Hepatocyte (in vitro differentiated cells): Measurements from ENCODE around the gene DOCK3. TPM values are rescaled to one million over a fixed set of nuclear protein-coding genes. Genes with fewer than 3 reads are reported as not detected.
"Not testable (repeated sequence)": the region's sequence is repeated elsewhere in the genome, so short reads cannot be mapped to it uniquely, and the experiment has no call there.

ENCODE experiments used
- DNase-seq: peaks from one replicate; pipeline ENCODE4 v3.0.0-alpha.2; 2016; ENCODE audit warnings: low spot score
- H2AFZ ChIP-seq: fragments of 200-600 bp; sonication (generic); 2 replicates; pipeline ENCODE4 v1.6.0; 2016; ENCODE audit warnings: antibody characterized with exemption, mild to moderate bottlenecking
- H3K27ac ChIP-seq: fragments of 200-600 bp; sonication (generic); 2 replicates; pipeline ENCODE4 v1.5.1; 2016; ENCODE audit warnings: mild to moderate bottlenecking
- H3K27me3 ChIP-seq: fragments of 200-600 bp; sonication (generic); 2 replicates; pipeline ENCODE4 v1.6.1; 2016
- H3K36me3 ChIP-seq: fragments of 200-600 bp; sonication (generic); replicated peaks from 2 replicates; pipeline ENCODE4 v1.5.1; 2016; ENCODE audit warnings: low read depth; ENCODE audit not compliant: insufficient read depth
- H3K4me1 ChIP-seq: fragments of 200-600 bp; sonication (generic); 2 replicates; pipeline ENCODE4 v1.5.1; 2016; ENCODE audit warnings: mild to moderate bottlenecking, moderate library complexity; ENCODE audit not compliant: insufficient read depth
- H3K4me2 ChIP-seq: fragments of 200-600 bp; sonication (generic); 2 replicates; pipeline ENCODE4 v1.6.0; 2016
- H3K4me3 ChIP-seq: fragments of 200-600 bp; sonication (generic); 2 replicates; pipeline ENCODE4 v1.5.1; 2016; ENCODE audit warnings: mild to moderate bottlenecking
- H3K79me2 ChIP-seq: fragments of 200-600 bp; sonication (generic); 2 replicates; pipeline ENCODE4 v1.6.0; 2017; ENCODE audit warnings: mild to moderate bottlenecking
- H3K9me2 ChIP-seq: fragments of 200-600 bp; sonication (generic); replicated peaks from 2 replicates; pipeline ENCODE4 v1.6.0; 2017; ENCODE audit warnings: mild to moderate bottlenecking; ENCODE audit not compliant: insufficient read depth
- H3K9me3 ChIP-seq: fragments of 200-600 bp; sonication (generic); 2 replicates; pipeline ENCODE4 v1.5.1; 2016; ENCODE audit warnings: low read depth, mild to moderate bottlenecking
- H4K20me1 ChIP-seq: fragments of 200-600 bp; sonication (generic); 2 replicates; pipeline ENCODE4 v1.6.0; 2016; ENCODE audit warnings: mild to moderate bottlenecking; ENCODE audit not compliant: insufficient read depth, poor library complexity, severe bottlenecking
- CTCF ChIP-seq: fragments of 200-600 bp; sonication (generic); IDR thresholded peaks from 2 replicates; pipeline ENCODE4 v1.5.1; 2016; ENCODE audit warnings: antibody characterized with exemption, mild to moderate bottlenecking; ENCODE audit not compliant: poor library complexity
- EZH2 ChIP-seq: fragments of 200-600 bp; sonication (generic); IDR thresholded peaks from 2 replicates; pipeline ENCODE4 v1.6.1; 2016; ENCODE audit warnings: antibody characterized with exemption, mild to moderate bottlenecking, borderline replicate concordance
- EZH2phosphoT487 ChIP-seq: fragments of 200-600 bp; sonication (generic); IDR thresholded peaks from one replicate; pipeline ENCODE4 v1.6.1; 2018; ENCODE audit warnings: antibody characterized with exemption, mild to moderate bottlenecking, low read depth, moderate library complexity; ENCODE audit not compliant: unreplicated experiment, severe bottlenecking
- WGBS: methylation state at CpG from one replicate; pipeline ENCODE4 v1.1.6; 2016; ENCODE audit warnings: low lambda C conversion rate; ENCODE audit errors: missing lambda C conversion rate; 5-methylcytosine and 5-hydroxymethylcytosine counted together
- polyA plus RNA-seq: library from polyadenylated mRNA; unstranded; fragments of >200 nt; fragmentation: Nextera tagmentation; extraction: Ambion mirVana; gene quantifications from 2 replicates; pipeline ENCODE4 v1.2.1, GENCODE V29; 2016
- total RNA-seq: library from RNA; depleted of rRNA; stranded (reverse); fragments of >200 nt; gene quantifications from 2 replicates; pipeline ENCODE4 v1.2.3, GENCODE V29; 2014

Gene DOCK3
- total and polyA plus RNA-seq, 2 experiments from 2014 or later: 0.77 to 1.6 TPM

GRCh38 chr3:50953825-50954414 is 279.2 kb downstream of the DOCK3 start:
- no peaks in the 10 kb centered on the region for H3K79me2 ChIP-seq
- no peak overlapping the region for H3K27ac ChIP-seq
- H3K4me1 ChIP-seq: no peaks in the 10 kb centered on the region
- no peaks in the 10 kb centered on the region for H4K20me1 ChIP-seq
- H3K4me2 ChIP-seq: no peak overlapping the region
- peaks cover 3% of the 10 kb centered on the region for H3K36me3 ChIP-seq
- 76% methylated on average over 5 of the region's 5 CpGs for WGBS
- TF ChIP-seq EZH2: no peak
- no peak for TF ChIP-seq EZH2phosphoT487
- no peak for TF ChIP-seq CTCF
- H3K4me3 ChIP-seq: no peak overlapping the region
- H3K9me2 ChIP-seq: no peaks in the 10 kb centered on the region
- DNase-seq: no peak
- no peaks in the 10 kb centered on the region for H3K27me3 ChIP-seq
- no peak overlapping the region for H2AFZ ChIP-seq
- H3K9me3 ChIP-seq: no peaks in the 10 kb centered on the region

GRCh38 chr3:50961386-50961785 is 286.7 kb downstream of the DOCK3 start:
- H3K36me3 ChIP-seq: no peaks in the 10 kb centered on the region
- no peak overlapping the region for H3K4me2 ChIP-seq
- 97% methylated on average over 1 of the region's 1 CpG for WGBS
- H4K20me1 ChIP-seq: no peaks in the 10 kb centered on the region
- H3K4me3 ChIP-seq: no peak overlapping the region
- H2AFZ ChIP-seq: no peak overlapping the region
- H3K27ac ChIP-seq: no peak overlapping the region
- H3K27me3 ChIP-seq: no peaks in the 10 kb centered on the region
- no peak for DNase-seq
- H3K79me2 ChIP-seq: no peaks in the 10 kb centered on the region
- no peaks in the 10 kb centered on the region for H3K9me2 ChIP-seq
- no peaks in the 10 kb centered on the region for H3K4me1 ChIP-seq
- TF ChIP-seq EZH2 (no peak), CTCF (no peak), EZH2phosphoT487 (no peak)
- no peaks in the 10 kb centered on the region for H3K9me3 ChIP-seq

- no peaks in the 10 kb centered on the region for H3K79me2 ChIP-seq
- H4K20me1 ChIP-seq: no peaks in the 10 kb centered on the region
- H3K27ac ChIP-seq: no peak overlapping the region
- H3K27me3 ChIP-seq: no peaks in the 10 kb centered on the region
- H3K9me2 ChIP-seq: no peaks in the 10 kb centered on the region
- WGBS: 22% methylated on average over 3 of the region's 3 CpGs
- H3K4me2 ChIP-seq: no peak overlapping the region
- peak; percentile 85 for TF ChIP-seq CTCF
- TF ChIP-seq EZH2: no peak
- no peak for TF ChIP-seq EZH2phosphoT487
- H3K4me3 ChIP-seq: no peak overlapping the region
- no peaks in the 10 kb centered on the region for H3K36me3 ChIP-seq
- no peaks in the 10 kb centered on the region for H3K4me1 ChIP-seq
- DNase-seq: peak; percentile 85
- no peak overlapping the region for H2AFZ ChIP-seq
- H3K9me3 ChIP-seq: no peaks in the 10 kb centered on the region
Measured at GRCh38 chr3:50971487-50971924, 296.8 kb downstream of the DOCK3 start.

DNA sequence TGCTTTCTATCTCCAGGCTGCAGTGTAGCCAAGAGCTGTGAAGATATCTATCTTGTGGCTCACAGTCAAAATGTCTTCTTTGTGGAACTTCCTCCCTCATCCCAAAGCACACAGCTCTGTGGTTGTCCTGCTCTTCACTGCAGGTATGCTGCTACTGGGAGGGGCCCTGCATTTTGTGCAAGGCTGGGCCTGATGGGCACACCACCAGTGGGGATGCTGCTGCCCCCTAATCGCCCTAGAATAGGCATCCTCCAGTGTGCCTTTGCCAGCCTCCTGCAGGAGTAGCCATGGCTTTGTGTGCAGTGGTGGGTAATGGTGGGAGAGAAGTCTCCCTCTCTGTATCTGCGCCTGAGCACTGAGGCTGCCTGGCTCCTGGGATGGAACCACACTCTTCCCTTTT is 297.3 kb downstream of the DOCK3 start:
- Histone ChIP-seq H4K20me1 (no peaks in the 10 kb centered on the region), H3K36me3 (no peaks in the 10 kb centered on the region), H3K9me3 (no peaks in the 10 kb centered on the region), H3K4me1 (no peaks in the 10 kb centered on the region), H3K27ac (no peak overlapping the region), H3K9me2 (no peaks in the 10 kb centered on the region), H3K4me2 (no peak overlapping the region), H3K79me2 (no peaks in the 10 kb centered on the region), H3K4me3 (no peak overlapping the region), H2AFZ (no peak overlapping the region), H3K27me3 (no peaks in the 10 kb centered on the region)
- TF ChIP-seq EZH2phosphoT487: no peak
- WGBS: 100% methylated on average over 2 of the region's 2 CpGs
- no peak for DNase-seq

DNA sequence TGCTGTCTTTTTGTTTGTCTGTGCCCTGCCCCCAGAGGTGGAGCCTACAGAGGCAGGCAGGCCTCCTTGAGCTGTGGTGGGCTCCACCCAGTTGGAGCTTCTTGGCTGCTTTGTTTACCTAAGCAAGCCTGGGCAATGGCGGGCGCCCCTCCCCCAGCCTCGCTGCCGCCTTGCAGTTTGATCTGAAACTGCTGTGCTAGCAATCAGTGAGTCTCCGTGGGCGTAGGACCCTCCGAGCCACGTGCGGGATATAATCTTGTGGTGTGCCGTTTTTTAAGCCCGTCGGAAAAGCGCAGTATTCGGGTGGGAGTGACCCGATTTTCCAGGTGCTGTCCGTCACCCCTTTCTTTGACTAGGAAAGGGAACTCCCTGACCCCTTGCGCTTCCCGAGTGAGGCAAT is 303.9 kb downstream of the DOCK3 start:
- not testable (repeated sequence) for DNase-seq

More for the DNA sequence above, 303.9 kb downstream of the DOCK3 start:
- H3K27ac ChIP-seq, H3K4me2 ChIP-seq, H3K36me3 ChIP-seq, H3K9me3 ChIP-seq, H3K79me2 ChIP-seq, H3K27me3 ChIP-seq, H3K9me2 ChIP-seq, H2AFZ ChIP-seq, H3K4me3 ChIP-seq, H3K4me1 ChIP-seq, H4K20me1 ChIP-seq: not testable (repeated sequence)
- 65% methylated on average over 12 of the region's 18 CpGs for WGBS
